ENCODE data around the gene AUNIP. TPM values are rescaled to one million over a fixed set of nuclear protein-coding genes. Genes with fewer than 3 reads are reported as not detected.

Gene AUNIP
- total RNA-seq, 2 donors from 2014 or later = 0.32 to 4.3 TPM

DNA sequence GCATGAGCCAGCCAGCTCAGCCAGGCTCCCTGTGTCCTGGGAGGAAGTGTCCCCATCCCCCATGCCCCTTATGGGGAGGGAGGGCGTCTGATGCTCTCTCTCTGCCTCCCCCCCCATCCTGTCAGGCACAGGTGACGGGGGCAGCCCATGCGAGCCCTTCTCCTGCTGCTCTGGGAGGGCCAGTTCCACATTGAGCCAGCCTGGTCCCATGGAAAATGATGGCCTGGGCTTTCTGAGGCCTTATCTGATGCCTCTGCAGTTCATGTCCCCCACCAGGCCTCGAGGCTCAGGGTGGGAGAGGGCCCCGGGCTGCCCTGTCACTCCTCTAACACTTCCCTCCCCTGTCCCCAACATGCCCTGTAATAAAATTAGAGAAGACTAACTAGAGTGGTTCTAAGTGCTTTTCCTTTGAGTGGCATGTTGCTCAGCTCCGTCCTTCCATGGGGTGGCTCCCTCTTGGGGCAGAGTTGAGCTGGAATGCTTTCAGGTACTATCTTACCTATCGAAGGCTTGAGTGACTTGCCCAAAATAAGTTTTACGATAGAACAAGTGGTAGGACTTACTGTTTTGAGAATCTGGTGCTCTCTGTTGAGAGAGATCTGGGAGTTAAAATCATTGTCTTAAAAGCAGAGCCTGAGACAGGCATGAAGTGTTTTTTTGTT lies 41.3 kb downstream of the AUNIP start:
- 32% methylated on average over 8 of the region's 8 CpGs for WGBS
- TF ChIP-seq POLR2A (IDR thresholded peaks at IDR 0.05) = no peak
- TF ChIP-seq, protein P1, sequence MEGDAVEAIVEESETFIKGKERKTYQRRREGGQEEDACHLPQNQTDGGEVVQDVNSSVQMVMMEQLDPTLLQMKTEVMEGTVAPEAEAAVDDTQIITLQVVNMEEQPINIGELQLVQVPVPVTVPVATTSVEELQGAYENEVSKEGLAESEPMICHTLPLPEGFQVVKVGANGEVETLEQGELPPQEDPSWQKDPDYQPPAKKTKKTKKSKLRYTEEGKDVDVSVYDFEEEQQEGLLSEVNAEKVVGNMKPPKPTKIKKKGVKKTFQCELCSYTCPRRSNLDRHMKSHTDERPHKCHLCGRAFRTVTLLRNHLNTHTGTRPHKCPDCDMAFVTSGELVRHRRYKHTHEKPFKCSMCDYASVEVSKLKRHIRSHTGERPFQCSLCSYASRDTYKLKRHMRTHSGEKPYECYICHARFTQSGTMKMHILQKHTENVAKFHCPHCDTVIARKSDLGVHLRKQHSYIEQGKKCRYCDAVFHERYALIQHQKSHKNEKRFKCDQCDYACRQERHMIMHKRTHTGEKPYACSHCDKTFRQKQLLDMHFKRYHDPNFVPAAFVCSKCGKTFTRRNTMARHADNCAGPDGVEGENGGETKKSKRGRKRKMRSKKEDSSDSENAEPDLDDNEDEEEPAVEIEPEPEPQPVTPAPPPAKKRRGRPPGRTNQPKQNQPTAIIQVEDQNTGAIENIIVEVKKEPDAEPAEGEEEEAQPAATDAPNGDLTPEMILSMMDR (IDR thresholded peaks at IDR 0.05) = peak in 2 of 4 experiments; percentile 33 to 42

DNA sequence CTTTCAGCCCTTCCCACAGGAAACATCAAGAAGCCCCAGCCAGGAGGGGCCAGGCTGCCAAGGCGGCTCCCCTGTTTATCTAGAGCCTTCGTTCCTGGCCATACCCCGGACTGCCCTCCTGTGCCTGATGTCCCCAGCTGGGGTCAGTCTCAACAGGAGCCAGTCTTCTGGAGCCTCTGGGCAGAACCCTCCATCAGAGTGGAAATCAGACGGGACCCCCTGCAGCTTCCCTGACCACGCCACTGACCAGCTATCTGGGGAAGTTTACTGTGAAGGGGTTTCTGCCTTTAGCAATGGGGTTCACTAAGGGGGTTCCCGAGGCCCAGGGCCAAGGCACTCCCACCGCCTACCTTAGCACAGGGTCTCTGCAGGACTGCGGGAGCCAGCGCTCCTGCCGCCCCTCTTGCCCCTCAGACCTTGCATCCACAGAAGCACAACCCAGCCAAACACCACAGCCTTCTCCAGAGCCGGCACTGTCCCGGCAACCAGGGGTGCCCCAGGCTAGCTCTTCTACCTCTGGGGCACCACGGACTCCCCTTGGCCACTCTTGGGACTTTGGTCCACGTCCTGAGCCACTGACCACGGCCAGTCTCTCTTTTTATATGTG lies 43.0 kb downstream of the AUNIP start:
- Histone ChIP-seq H3K36me3 (no peaks in the 10 kb centered on the region), H3K4me3 (no peak overlapping the region), H3K27ac (no peak overlapping the region), H3K4me1 (replicated peaks) (peaks cover 9% of the 10 kb centered on the region), H3K27me3 (replicated peaks; ENCODE audit: insufficient read depth) (no peaks in the 10 kb centered on the region), H3K9me3 (no peaks in the 10 kb centered on the region)
- no peak for DNase-seq (ENCODE audit: low spot score)
- TF ChIP-seq, protein P1 (IDR thresholded peaks at IDR 0.05) = no peak
- no peak for TF ChIP-seq POLR2AphosphoS5 (IDR thresholded peaks at IDR 0.05)
- TF ChIP-seq POLR2A (IDR thresholded peaks at IDR 0.05) = no peak
- 86% methylated on average over 15 of the region's 15 CpGs for WGBS
- intact Hi-C loops (cut with DNase I) = no loop called here

More for the DNA sequence above, 41.3 kb downstream of the AUNIP start:
- H3K4me3 ChIP-seq = no peak overlapping the region
- peaks cover 11% of the 10 kb centered on the region for H3K4me1 ChIP-seq (replicated peaks)
- DNase-seq (ENCODE audit: low spot score) = no peak
- no peaks in the 10 kb centered on the region for H3K27me3 ChIP-seq (replicated peaks; ENCODE audit: insufficient read depth)
- H3K36me3 ChIP-seq = no peaks in the 10 kb centered on the region
- peak overlapping the region in 1 of 2 donors; percentile 87 for H3K27ac ChIP-seq
- intact Hi-C loops (cut with DNase I) = no loop called here
- H3K9me3 ChIP-seq = no peaks in the 10 kb centered on the region

DNA sequence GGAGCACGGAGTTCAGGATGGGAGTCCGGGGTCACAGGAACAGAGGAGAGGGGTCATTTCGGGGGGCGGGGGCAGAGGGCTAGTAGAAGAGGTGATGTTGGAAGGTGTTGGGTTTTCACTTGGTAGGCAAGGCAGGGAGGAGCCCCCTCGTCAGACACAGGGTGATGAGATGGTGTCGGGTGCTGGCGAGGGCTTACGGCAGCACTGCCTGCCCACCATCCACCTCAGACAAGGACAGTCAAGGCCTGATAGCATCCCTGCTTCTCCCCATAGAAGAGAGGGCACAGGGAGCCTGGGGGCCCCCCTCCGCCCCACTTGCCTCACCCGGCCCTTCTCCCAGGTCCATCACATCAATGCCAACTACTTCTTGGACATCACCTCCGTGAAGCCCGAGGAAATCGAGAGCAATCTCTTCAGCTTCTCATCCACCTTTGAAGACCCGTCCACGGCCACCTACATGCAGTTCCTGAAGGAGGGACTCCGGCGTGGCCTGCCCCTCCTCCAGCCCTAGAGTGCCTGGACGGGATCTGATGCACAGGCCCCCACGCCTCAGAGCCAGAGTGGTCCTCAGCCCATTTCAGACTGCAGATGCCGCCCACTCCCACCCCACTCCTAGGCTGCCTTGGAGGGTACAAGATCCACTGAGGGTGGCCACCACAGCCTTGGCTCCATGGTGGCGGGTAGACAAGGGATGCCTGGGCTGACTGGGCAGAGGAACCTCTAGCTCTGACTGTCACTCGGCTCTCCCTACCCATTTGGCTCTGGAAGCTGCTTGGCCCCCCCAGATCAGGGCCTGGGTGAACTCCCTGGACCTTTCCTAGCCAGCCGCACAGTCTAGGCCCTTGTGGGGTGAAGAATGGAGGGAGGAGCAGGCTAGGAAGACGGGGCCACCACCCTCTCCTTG lies 43.8 kb downstream of the AUNIP start:
- H3K36me3 ChIP-seq = no peaks in the 10 kb centered on the region
- intact Hi-C loops (cut with DNase I) = no loop called here
- TF ChIP-seq, protein P1 (IDR thresholded peaks at IDR 0.05) = no peak
- TF ChIP-seq POLR2AphosphoS5 (IDR thresholded peaks at IDR 0.05) (no peak), POLR2A (IDR thresholded peaks at IDR 0.05) (no peak)

DNA sequence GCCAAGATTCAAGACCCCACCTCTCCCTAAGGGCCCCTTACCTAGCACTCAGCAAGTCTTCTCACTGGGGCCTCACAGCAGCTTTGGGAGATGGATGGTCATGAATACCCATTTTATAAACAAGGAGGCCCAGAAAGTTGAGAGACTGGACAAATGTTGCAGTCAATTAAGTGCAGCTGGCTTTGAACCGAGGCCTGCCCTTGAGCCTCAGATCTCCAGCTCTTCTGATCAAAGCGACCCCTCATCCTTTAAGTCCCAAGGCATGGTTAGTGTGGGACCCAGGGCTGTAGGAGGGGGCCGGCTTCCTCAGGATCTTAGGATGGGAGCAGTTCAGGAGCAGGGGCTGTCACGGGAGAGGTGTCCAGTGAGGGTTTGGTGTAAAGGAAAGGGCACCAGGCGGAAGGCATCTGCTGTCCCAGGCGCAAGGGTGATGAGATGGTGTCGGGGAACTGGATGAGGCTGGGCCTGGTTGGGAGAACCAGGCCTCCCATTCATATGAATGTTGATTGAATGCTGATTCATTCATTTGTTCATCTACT lies 44.6 kb downstream of the AUNIP start:
- no peak overlapping the region for H3K27ac ChIP-seq
- no peaks in the 10 kb centered on the region for H3K9me3 ChIP-seq
- no peak overlapping the region for H3K4me3 ChIP-seq
- intact Hi-C loops (cut with DNase I) = no loop called here
- peaks cover 11% of the 10 kb centered on the region for H3K4me1 ChIP-seq (replicated peaks)
- TF ChIP-seq, protein P1 (IDR thresholded peaks at IDR 0.05) = no peak
- no peak for TF ChIP-seq POLR2AphosphoS5 (IDR thresholded peaks at IDR 0.05)
- TF ChIP-seq POLR2A (IDR thresholded peaks at IDR 0.05) = no peak
- H3K27me3 ChIP-seq (replicated peaks; ENCODE audit: insufficient read depth) = no peaks in the 10 kb centered on the region
- DNase-seq (ENCODE audit: low spot score) = no peak
- H3K36me3 ChIP-seq = no peaks in the 10 kb centered on the region
- WGBS = 88% methylated on average over 7 of the region's 7 CpGs

More for the DNA sequence above, 43.8 kb downstream of the AUNIP start:
- peaks cover 8% of the 10 kb centered on the region for H3K4me1 ChIP-seq (replicated peaks)
- no peaks in the 10 kb centered on the region for H3K27me3 ChIP-seq (replicated peaks; ENCODE audit: insufficient read depth)
- no peaks in the 10 kb centered on the region for H3K9me3 ChIP-seq
- H3K4me3 ChIP-seq = no peak overlapping the region
- no peak overlapping the region for H3K27ac ChIP-seq
- no peak for DNase-seq (ENCODE audit: low spot score)
- WGBS = 85% methylated on average over 24 of the region's 24 CpGs

All from prostate gland (tissue), 2 donors.